Lower leg skin (tissue), 4 donors: ENCODE data around the gene PARVG. TPM values are rescaled to one million over a fixed set of nuclear protein-coding genes. Genes with fewer than 3 reads are reported as not detected.

Source experiments
- DNase-seq, 2 donors: peaks; one replicate each; pipeline ENCODE4 v3.0.0-alpha.2; 2019; ENCODE audit warnings: low spot score in 2 of 2
- H3K4me3 ChIP-seq: fragments of 200-600 bp; sonication (generic); 2 replicates; pipeline ENCODE4 v1.5.1; 2017; ENCODE audit warnings: mild to moderate bottlenecking, low read depth; ENCODE audit not compliant: poor library complexity, severe bottlenecking
- POLR2A ChIP-seq, 2 donors: fragments of 450-650 bp; IDR thresholded peaks; one replicate each; pipeline ENCODE4 v1.6.1; 2016 to 2017; ENCODE audit warnings: antibody characterized with exemption in 2 of 2, mild to moderate bottlenecking in 1 of 2, moderate library complexity in 1 of 2
- WGBS, 2 donors: methylation state at CpG; one replicate each; pipeline ENCODE4 v1.1.5; 2018; 5-methylcytosine and 5-hydroxymethylcytosine counted together
- intact Hi-C: fragments of 100-400 bp; cut with DNase I; formaldehyde crosslinking; loops from one replicate; pipeline ENCODE4 v1.15.0; 2023; ENCODE audit warnings: low total_unique reads
- total RNA-seq, 4 donors: library from RNA; depleted of rRNA; stranded (reverse); fragments of >200 nt; gene quantifications; one replicate each; pipeline ENCODE4 v1.1.0, GENCODE V29; 2016
- TF ChIP-seq, protein P1 (sequence below), 3 donors: fragments of 450-650 bp; IDR thresholded peaks; one replicate each; pipeline ENCODE4 v1.5.1; 2016; ENCODE audit warnings: antibody characterized with exemption in 3 of 3, mild to moderate bottlenecking in 3 of 3, moderate library complexity in 2 of 3

Gene PARVG
- total RNA-seq, 4 donors from 2014 or later: 2.0 to 11.1 (median 4.5) TPM

GRCh38 chr22:44188986-44189630, 8.4 kb downstream of the PARVG start:
- intact Hi-C loops: no loop called here
- no peak overlapping the region for H3K4me3 ChIP-seq
- no peak for TF ChIP-seq POLR2A (IDR thresholded peaks at IDR 0.05)
- TF ChIP-seq, protein P1, sequence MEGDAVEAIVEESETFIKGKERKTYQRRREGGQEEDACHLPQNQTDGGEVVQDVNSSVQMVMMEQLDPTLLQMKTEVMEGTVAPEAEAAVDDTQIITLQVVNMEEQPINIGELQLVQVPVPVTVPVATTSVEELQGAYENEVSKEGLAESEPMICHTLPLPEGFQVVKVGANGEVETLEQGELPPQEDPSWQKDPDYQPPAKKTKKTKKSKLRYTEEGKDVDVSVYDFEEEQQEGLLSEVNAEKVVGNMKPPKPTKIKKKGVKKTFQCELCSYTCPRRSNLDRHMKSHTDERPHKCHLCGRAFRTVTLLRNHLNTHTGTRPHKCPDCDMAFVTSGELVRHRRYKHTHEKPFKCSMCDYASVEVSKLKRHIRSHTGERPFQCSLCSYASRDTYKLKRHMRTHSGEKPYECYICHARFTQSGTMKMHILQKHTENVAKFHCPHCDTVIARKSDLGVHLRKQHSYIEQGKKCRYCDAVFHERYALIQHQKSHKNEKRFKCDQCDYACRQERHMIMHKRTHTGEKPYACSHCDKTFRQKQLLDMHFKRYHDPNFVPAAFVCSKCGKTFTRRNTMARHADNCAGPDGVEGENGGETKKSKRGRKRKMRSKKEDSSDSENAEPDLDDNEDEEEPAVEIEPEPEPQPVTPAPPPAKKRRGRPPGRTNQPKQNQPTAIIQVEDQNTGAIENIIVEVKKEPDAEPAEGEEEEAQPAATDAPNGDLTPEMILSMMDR (IDR thresholded peaks at IDR 0.05): no peak
- no peak for DNase-seq
- WGBS, 2 donors: 92 to 93% methylated on average over 11 to 12 of the region's 12 CpGs

- DNase-seq: peak in 1 of 2 donors; percentile 79
- TF ChIP-seq, protein P1 (IDR thresholded peaks at IDR 0.05): no peak
- no peak for TF ChIP-seq POLR2A (IDR thresholded peaks at IDR 0.05)
- intact Hi-C loops: no loop called here
- 81 to 85% methylated on average over 12 of the region's 12 CpGs for WGBS, 2 donors
- H3K4me3 ChIP-seq: no peak overlapping the region
These were observed 9.8 kb downstream of the PARVG start for GRCh38 chr22:44190381-44190976.

GRCh38 chr22:44191036-44191454, 10.3 kb downstream of the PARVG start:
- TF ChIP-seq, protein P1 (IDR thresholded peaks at IDR 0.05): no peak
- TF ChIP-seq POLR2A (IDR thresholded peaks at IDR 0.05): no peak
- DNase-seq: peak in 1 of 2 donors; percentile 79
- WGBS, 2 donors: 38 to 39% methylated on average over 9 of the region's 9 CpGs
- intact Hi-C loops: no loop called here
- H3K4me3 ChIP-seq: no peak overlapping the region

GRCh38 chr22:44192098-44192815, 11.5 kb downstream of the PARVG start:
- no peak overlapping the region for H3K4me3 ChIP-seq
- WGBS, 2 donors: 89% methylated on average over 7 to 8 of the region's 8 CpGs
- no peak for TF ChIP-seq POLR2A (IDR thresholded peaks at IDR 0.05)
- TF ChIP-seq, protein P1 (IDR thresholded peaks at IDR 0.05): no peak
- intact Hi-C loops: no loop called here
- DNase-seq: peak in 1 of 2 donors; percentile 72

DNA sequence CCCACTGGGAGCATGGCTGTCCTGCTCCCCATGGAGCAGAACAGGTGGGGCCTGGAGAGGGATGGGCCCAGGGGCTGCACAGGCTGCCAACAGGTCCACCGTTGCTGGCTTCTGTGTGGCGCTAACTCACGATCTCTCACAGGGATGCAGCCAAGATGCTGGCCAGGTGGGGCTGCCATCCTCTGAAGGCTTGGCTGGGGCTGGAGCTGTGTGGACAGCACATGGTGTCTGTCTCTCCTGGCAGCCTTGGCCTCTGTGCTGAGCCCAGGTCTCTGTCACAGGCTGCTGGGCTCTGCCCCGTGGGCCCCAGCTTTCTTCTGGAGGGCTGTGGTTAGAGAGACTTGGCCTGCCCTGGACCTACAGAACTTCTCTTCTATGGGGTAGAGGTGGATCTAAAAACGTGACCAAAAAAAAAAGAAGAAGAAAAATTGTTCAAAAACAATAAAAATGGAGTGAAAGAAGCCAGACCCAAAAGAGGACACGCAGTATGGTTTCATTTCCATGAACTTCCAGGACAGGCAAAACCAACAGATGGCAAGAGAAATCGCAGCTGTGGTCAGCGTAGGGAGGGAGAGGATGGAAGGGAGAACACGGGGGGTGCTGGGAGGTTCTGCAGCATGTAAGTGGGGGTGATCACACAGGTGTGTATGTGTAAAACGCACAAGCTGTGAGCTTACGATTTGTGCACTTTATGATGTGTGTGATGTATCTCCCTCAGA, 12.2 kb downstream of the PARVG start:
- peak in 1 of 2 donors; percentile 77 for DNase-seq
- TF ChIP-seq POLR2A (IDR thresholded peaks at IDR 0.05): no peak
- TF ChIP-seq, protein P1 (IDR thresholded peaks at IDR 0.05): no peak
- intact Hi-C loops: no loop called here
- no peak overlapping the region for H3K4me3 ChIP-seq
- 59 to 60% methylated on average over 8 to 11 of the region's 11 CpGs for WGBS, 2 donors
